ENCODE results near the gene NCBP2L. TPM values are rescaled to one million over a fixed set of nuclear protein-coding genes. Genes with fewer than 3 reads are reported as not detected.

The NCBP2L gene
- total and polyA plus RNA-seq, 2 donors (not counting 3 experiments of a cell fraction or from before 2014, with no cell fraction given), result not detected

- Histone ChIP-seq H3K9me1 (replicated peaks; ENCODE audit: control insufficient read depth, extremely low read depth, insufficient read depth, low read length) (no peaks in the 10 kb centered on the region), H3K36me3 (ENCODE audit: control insufficient read depth in 2 of 2, extremely low read depth in 1 of 2, insufficient read depth in 2 of 2, low read length in 2 of 2) (no peaks in the 10 kb centered on the region), H4K20me1 (replicated peaks; ENCODE audit: control insufficient read depth, extremely low read depth, insufficient read depth, low read length) (no peaks in the 10 kb centered on the region), H3K9me3 (replicated peaks; ENCODE audit: control insufficient read depth, insufficient read depth, low read length) (no peaks in the 10 kb centered on the region), H3K4me1 (ENCODE audit: control insufficient read depth, extremely low read depth, insufficient read depth, low read length) (peaks cover 14% of the 10 kb centered on the region), H3K4me3 (replicated peaks in 1 of 3; ENCODE audit: insufficient read depth in 1 of 3, low read depth in 1 of 3, low read length in 3 of 3) (no peak overlapping the region), H3K9ac (replicated peaks; ENCODE audit: extremely low read depth, insufficient read depth, low read length) (no peak overlapping the region), H3K27me3 (ENCODE audit: control insufficient read depth in 2 of 2, insufficient read depth in 2 of 2, low read length in 2 of 2) (no peaks in the 10 kb centered on the region), H3K27ac (ENCODE audit: insufficient read depth, low read depth, low read length) (no peak overlapping the region), H3K79me2 (ENCODE audit: control insufficient read depth, insufficient read depth, low read length) (no peaks in the 10 kb centered on the region), H3K4me2 (ENCODE audit: insufficient read depth, low read length) (no peak overlapping the region), H2AFZ (ENCODE audit: low read depth, low read length) (no peak overlapping the region)
- no TSS peak for BruUV-seq (replicated peaks)
- intact Hi-C loops (cut with micrococcal nuclease), result no loop called here
- dilution Hi-C loops (cut with MboI; ENCODE audit: extremely low pct_ligation_motif_present, low sequenced_read_pairs), result no loop called here
- ChIA-PET CTCF (interaction anchor here (1.2 kb wide), 1 partner anchor 39 kb away, joined by 3 read pairs; the partner anchor contains the start of gene NCBP2L), POLR2A (no interaction called here)
- FAIRE-seq, result no peak
- no peak for DNase-seq (ENCODE audit: low read depth, low spot score)
- TF ChIP-seq POLR2A (IDR thresholded peaks at IDR 0.05; ENCODE audit: low read depth, low read length) (no peak), CTCF (IDR thresholded peaks at IDR 0.05; ENCODE audit: extremely low read depth in 1 of 2, insufficient read depth in 1 of 2, low read depth in 1 of 2, low read length in 2 of 2) (no peak), GATA2 (IDR thresholded peaks at IDR 0.05; ENCODE audit: insufficient read depth, insufficient read length, low read depth, low read length) (no peak), POLR2AphosphoS5 (IDR thresholded peaks at IDR 0.05; ENCODE audit: insufficient read depth, low read depth, low read length) (no peak), FOS (IDR thresholded peaks at IDR 0.05; ENCODE audit: borderline replicate concordance, insufficient read depth, low read length) (no peak), JUN (IDR thresholded peaks at IDR 0.05; ENCODE audit: borderline replicate concordance, insufficient read depth, insufficient read length, low read depth) (no peak), MYC (IDR thresholded peaks at IDR 0.05; ENCODE audit: low read depth, low read length) (no peak), EZH2 (IDR thresholded peaks at IDR 0.05; ENCODE audit: borderline replicate concordance, low read depth, low read length, severe bottlenecking) (no peak)
- TF ChIP-seq, protein P1, sequence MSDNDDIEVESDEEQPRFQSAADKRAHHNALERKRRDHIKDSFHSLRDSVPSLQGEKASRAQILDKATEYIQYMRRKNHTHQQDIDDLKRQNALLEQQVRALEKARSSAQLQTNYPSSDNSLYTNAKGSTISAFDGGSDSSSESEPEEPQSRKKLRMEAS (IDR thresholded peaks at IDR 0.05; ENCODE audit: insufficient read depth, insufficient read length), result no peak
These were observed 38.8 kb upstream of the NCBP2L start for GRCh38 chrX:107738768-107739167.

Data from endothelial cell of umbilical vein (primary cell).